DOHH2 (cell line): ENCODE data around the gene CCDC83.

ENCODE experiments used
- CTCF ChIP-seq: fragments of 200-600 bp; sonication (generic); IDR thresholded peaks from one replicate; pipeline ENCODE4 v1.5.1; 2014; ENCODE audit warnings: antibody characterized with exemption, mild to moderate bottlenecking, low read depth, low read length; ENCODE audit not compliant: poor library complexity, severe bottlenecking
- EZH2phosphoT487 ChIP-seq: fragments of 200-600 bp; sonication (generic); IDR thresholded peaks from 2 replicates; pipeline ENCODE4 v1.6.1; 2017; ENCODE audit warnings: borderline replicate concordance, mild to moderate bottlenecking, antibody characterized with exemption, low read length, moderate library complexity, mixed read lengths

GRCh38 chr11:85835729-85836128 lies 19.5 kb upstream of the CCDC83 start:
- TF ChIP-seq CTCF (no peak), EZH2phosphoT487 (no peak)
